HepG2 (cell line): Measurements from ENCODE around the gene ABHD12. TPM values are rescaled to one million over a fixed set of nuclear protein-coding genes. Genes with fewer than 3 reads are reported as not detected.

Experiments
- CHD4 ChIP-seq: fragments of 200-600 bp; sonication (generic); IDR thresholded peaks from 2 replicates; pipeline ENCODE4 v1.7.0; 2017; ENCODE audit warnings: mild to moderate bottlenecking, low read length, borderline replicate concordance
- NCOA1 ChIP-seq: sonication (generic); formaldehyde crosslinking; IDR thresholded peaks from 2 replicates; pipeline ENCODE4 v1.9.0; 2021; ENCODE audit warnings: missing genetic modification reagents
- NRL ChIP-seq: sonication (generic); formaldehyde crosslinking; IDR thresholded peaks from 2 replicates; pipeline ENCODE4 v1.5.0; 2020; ENCODE audit warnings: missing genetic modification reagents, mild to moderate bottlenecking, moderate library complexity, borderline replicate concordance
- RFXAP ChIP-seq: sonication (generic); formaldehyde crosslinking; IDR thresholded peaks from 2 replicates; pipeline ENCODE4 v1.4.0; 2020; ENCODE audit warnings: missing genetic modification reagents, borderline replicate concordance
- ZSCAN21 ChIP-seq: sonication (generic); formaldehyde crosslinking; IDR thresholded peaks from 2 replicates; pipeline ENCODE4 v1.8.0; 2022; ENCODE audit warnings: mild to moderate bottlenecking, missing genetic modification reagents, moderate library complexity, borderline replicate concordance
- polyA plus RNA-seq, 8 experiments: library from polyadenylated mRNA; depleted of rRNA in 3 of 8; stranded (reverse) in 7 of 8; unstranded in 1 of 8; fragments of >200 nt; fragmentation: Illumina TruSeq in 4 of 8; extraction: Trizol in 4 of 8; gene quantifications; 2 replicates each; pipeline versions ENCODE4 v1.2.1 to v1.2.3, GENCODE V29; 2011 to 2016; ENCODE audit warnings: low read depth in 4 of 8, missing spikeins in 1 of 8, mixed read lengths in 1 of 8; ENCODE audit not compliant: insufficient read depth in 1 of 8
- total RNA-seq, 5 experiments: library from RNA; depleted of rRNA; stranded (reverse); fragments of >200 nt; fragmentation: Illumina TruSeq; extraction: Trizol; gene quantifications; 2 replicates each; pipeline ENCODE4 v1.2.3, GENCODE V29; 2016; ENCODE audit warnings: low read depth in 1 of 5
- TF ChIP-seq, protein P1 (sequence below): sonication (generic); formaldehyde crosslinking; IDR thresholded peaks from 2 replicates; pipeline ENCODE4 v1.4.0; 2020; ENCODE audit warnings: missing genetic modification reagents, mild to moderate bottlenecking, borderline replicate concordance
- TF ChIP-seq, protein P2 (sequence below): sonication (generic); formaldehyde crosslinking; IDR thresholded peaks from 2 replicates; pipeline ENCODE4 v1.5.0; 2020; ENCODE audit warnings: missing genetic modification reagents, mild to moderate bottlenecking, borderline replicate concordance

Gene ABHD12
- total and polyA plus RNA-seq, 2 of the 13 experiments (the other 11 are each of a cell fraction or from before 2014, with no cell fraction given), result 23.5 to 72.1 TPM

DNA sequence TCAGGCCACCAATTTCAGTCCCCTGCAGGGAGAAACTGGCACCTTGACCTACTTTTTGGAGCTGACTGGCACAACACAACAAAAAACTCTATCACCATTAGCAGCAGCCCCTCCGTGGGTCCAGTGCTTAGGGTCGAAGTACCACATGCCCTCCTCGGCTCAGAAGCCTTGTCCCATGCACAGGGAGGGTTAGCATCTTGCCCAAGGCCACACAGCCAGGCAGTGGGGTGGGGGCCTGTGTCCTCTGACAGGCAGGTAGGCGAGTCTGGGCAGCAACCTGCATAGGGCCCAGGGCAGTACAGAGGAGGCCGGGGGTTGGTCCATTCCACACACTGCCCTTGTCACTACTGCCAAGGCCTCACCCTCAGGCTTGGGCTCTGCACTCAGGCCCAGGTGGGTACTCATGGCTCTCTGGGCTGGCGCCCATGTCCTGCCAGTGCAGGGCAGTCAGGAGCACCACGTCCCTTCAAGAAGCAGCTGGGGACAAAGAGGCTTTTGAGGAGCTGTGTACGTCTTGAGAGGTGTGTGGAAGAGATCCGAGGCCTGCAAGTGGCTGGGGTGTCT, 89.2 kb downstream of the ABHD12 start (continued):
- TF ChIP-seq, protein P1, sequence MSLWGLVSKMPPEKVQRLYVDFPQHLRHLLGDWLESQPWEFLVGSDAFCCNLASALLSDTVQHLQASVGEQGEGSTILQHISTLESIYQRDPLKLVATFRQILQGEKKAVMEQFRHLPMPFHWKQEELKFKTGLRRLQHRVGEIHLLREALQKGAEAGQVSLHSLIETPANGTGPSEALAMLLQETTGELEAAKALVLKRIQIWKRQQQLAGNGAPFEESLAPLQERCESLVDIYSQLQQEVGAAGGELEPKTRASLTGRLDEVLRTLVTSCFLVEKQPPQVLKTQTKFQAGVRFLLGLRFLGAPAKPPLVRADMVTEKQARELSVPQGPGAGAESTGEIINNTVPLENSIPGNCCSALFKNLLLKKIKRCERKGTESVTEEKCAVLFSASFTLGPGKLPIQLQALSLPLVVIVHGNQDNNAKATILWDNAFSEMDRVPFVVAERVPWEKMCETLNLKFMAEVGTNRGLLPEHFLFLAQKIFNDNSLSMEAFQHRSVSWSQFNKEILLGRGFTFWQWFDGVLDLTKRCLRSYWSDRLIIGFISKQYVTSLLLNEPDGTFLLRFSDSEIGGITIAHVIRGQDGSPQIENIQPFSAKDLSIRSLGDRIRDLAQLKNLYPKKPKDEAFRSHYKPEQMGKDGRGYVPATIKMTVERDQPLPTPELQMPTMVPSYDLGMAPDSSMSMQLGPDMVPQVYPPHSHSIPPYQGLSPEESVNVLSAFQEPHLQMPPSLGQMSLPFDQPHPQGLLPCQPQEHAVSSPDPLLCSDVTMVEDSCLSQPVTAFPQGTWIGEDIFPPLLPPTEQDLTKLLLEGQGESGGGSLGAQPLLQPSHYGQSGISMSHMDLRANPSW, result no peak
- TF ChIP-seq CHD4 (no peak), ZSCAN21 (no peak), NRL (CRISPR knock-in tag) (0 out of 2 replicates have a peak, but pooled peaks have one; percentile 27), RFXAP (CRISPR knock-in tag) (no peak), NCOA1 (CRISPR knock-in tag) (no peak)
- TF ChIP-seq, protein P2, sequence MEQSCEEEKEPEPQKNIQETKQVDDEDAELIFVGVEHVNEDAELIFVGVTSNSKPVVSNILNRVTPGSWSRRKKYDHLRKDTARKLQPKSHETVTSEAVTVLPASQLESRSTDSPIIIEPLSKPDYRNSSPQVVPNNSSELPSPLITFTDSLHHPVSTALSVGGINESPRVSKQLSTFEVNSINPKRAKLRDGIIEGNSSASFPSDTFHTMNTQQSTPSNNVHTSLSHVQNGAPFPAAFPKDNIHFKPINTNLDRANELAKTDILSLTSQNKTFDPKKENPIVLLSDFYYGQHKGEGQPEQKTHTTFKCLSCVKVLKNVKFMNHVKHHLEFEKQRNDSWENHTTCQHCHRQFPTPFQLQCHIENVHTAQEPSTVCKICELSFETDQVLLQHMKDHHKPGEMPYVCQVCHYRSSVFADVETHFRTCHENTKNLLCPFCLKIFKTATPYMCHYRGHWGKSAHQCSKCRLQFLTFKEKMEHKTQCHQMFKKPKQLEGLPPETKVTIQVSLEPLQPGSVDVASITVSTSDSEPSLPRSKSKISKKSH (CRISPR knock-in tag), result 0 out of 2 replicates have a peak, but pooled peaks have one; percentile 20
- TF ChIP-seq, all 625 proteins: peak for 6
